Measurements from ENCODE around the gene TBCEL. TPM values are rescaled to one million over a fixed set of nuclear protein-coding genes. Genes with fewer than 3 reads are reported as not detected.

TBCEL gene
- total RNA-seq, 1 donor from 2014 or later, result 19.7 TPM

GRCh38 chr11:121055076-121055475 is 31.2 kb downstream of the TBCEL start:
- Mint-ChIP-seq H3K27ac (ENCODE audit: unreplicated experiment) (no peak overlapping the region), H3K4me3 (no peak overlapping the region), H3K36me3 (ENCODE audit: low read depth) (peaks cover 10% of the 10 kb centered on the region), H3K9me3 (no peaks in the 10 kb centered on the region), H3K27me3 (ENCODE audit: low read depth) (no peaks in the 10 kb centered on the region), H3K4me1 (no peaks in the 10 kb centered on the region)
- DNase-seq (ENCODE audit: low read depth, low spot score), result no peak
- TF ChIP-seq CTCF (conservative IDR thresholded peaks at IDR 0.05), result no peak

- no peak for DNase-seq (ENCODE audit: low read depth, low spot score)
- H3K27ac Mint-ChIP-seq (ENCODE audit: unreplicated experiment), result no peak overlapping the region
- no peak for TF ChIP-seq CTCF (conservative IDR thresholded peaks at IDR 0.05)
- H3K9me3 Mint-ChIP-seq, result no peaks in the 10 kb centered on the region
- H3K27me3 Mint-ChIP-seq (ENCODE audit: low read depth), result no peaks in the 10 kb centered on the region
- H3K4me1 Mint-ChIP-seq, result no peaks in the 10 kb centered on the region
- no peak overlapping the region for H3K4me3 Mint-ChIP-seq
- H3K36me3 Mint-ChIP-seq (ENCODE audit: low read depth), result peaks cover 10% of the 10 kb centered on the region
These were observed 34.0 kb downstream of the TBCEL start for GRCh38 chr11:121057922-121058321.

- no peak for DNase-seq (ENCODE audit: low read depth, low spot score)
- H3K36me3 Mint-ChIP-seq (ENCODE audit: low read depth), result peaks cover 13% of the 10 kb centered on the region
- no peak overlapping the region for H3K4me3 Mint-ChIP-seq
- no peak overlapping the region for H3K27ac Mint-ChIP-seq (ENCODE audit: unreplicated experiment)
- H3K27me3 Mint-ChIP-seq (ENCODE audit: low read depth), result no peaks in the 10 kb centered on the region
- no peaks in the 10 kb centered on the region for H3K9me3 Mint-ChIP-seq
- no peaks in the 10 kb centered on the region for H3K4me1 Mint-ChIP-seq
- TF ChIP-seq CTCF (conservative IDR thresholded peaks at IDR 0.05), result no peak
These were observed 35.0 kb downstream of the TBCEL start for GRCh38 chr11:121058941-121059340.

- no peaks in the 10 kb centered on the region for H3K9me3 Mint-ChIP-seq
- H3K27me3 Mint-ChIP-seq (ENCODE audit: low read depth), result no peaks in the 10 kb centered on the region
- no peak for TF ChIP-seq CTCF (conservative IDR thresholded peaks at IDR 0.05)
- DNase-seq (ENCODE audit: low read depth, low spot score), result no peak
- no peak overlapping the region for H3K27ac Mint-ChIP-seq (ENCODE audit: unreplicated experiment)
- no peak overlapping the region for H3K4me3 Mint-ChIP-seq
- H3K4me1 Mint-ChIP-seq, result no peaks in the 10 kb centered on the region
- H3K36me3 Mint-ChIP-seq (ENCODE audit: low read depth), result peaks cover 13% of the 10 kb centered on the region
These were observed 35.7 kb downstream of the TBCEL start for GRCh38 chr11:121059605-121060004.

GRCh38 chr11:121063728-121064127 is 39.8 kb downstream of the TBCEL start:
- Mint-ChIP-seq H3K9me3 (no peaks in the 10 kb centered on the region), H3K27me3 (ENCODE audit: low read depth) (no peaks in the 10 kb centered on the region), H3K4me1 (no peaks in the 10 kb centered on the region), H3K4me3 (no peak overlapping the region), H3K36me3 (ENCODE audit: low read depth) (peaks cover 8% of the 10 kb centered on the region), H3K27ac (ENCODE audit: unreplicated experiment) (no peak overlapping the region)
- peak; percentile 61 for TF ChIP-seq CTCF (conservative IDR thresholded peaks at IDR 0.05)
- DNase-seq (ENCODE audit: low read depth, low spot score), result no peak

GRCh38 chr11:121066623-121067022 is 42.7 kb downstream of the TBCEL start:
- Mint-ChIP-seq H3K9me3 (peaks cover 3% of the 10 kb centered on the region), H3K36me3 (ENCODE audit: low read depth) (peaks cover 22% of the 10 kb centered on the region), H3K4me3 (no peak overlapping the region), H3K27me3 (ENCODE audit: low read depth) (no peaks in the 10 kb centered on the region), H3K27ac (ENCODE audit: unreplicated experiment) (no peak overlapping the region), H3K4me1 (peaks cover 9% of the 10 kb centered on the region)
- TF ChIP-seq CTCF (conservative IDR thresholded peaks at IDR 0.05), result no peak
- no peak for DNase-seq (ENCODE audit: low read depth, low spot score)

Measured in neural crest cell (in vitro differentiated cells).